T-cell (primary cell): ENCODE results near the gene LDLRAD2. TPM values are rescaled to one million over a fixed set of nuclear protein-coding genes. Genes with fewer than 3 reads are reported as not detected.

Experiments
- ATAC-seq, 4 experiments: fragments of 200-7000 bp in 3 of 4; fragments of 150-1000 bp in 1 of 4; cut with Tn5 transposase; replicated peaks in 1 of 4; 1 replicate in 3 of 4; 2 replicates in 1 of 4; pipeline ENCODE4 v1.10.0; 2021; ENCODE audit warnings: moderate library complexity in 3 of 4, mild to moderate bottlenecking in 2 of 4, moderate number of reproducible peaks in 1 of 4
- CTCF ChIA-PET, 2 donors: fragments of 300-600 bp; sonication (Branson Sonifier 250); formaldehyde crosslinking; loops; one replicate each; lab custom pipeline; 2022; ENCODE audit warnings: antibody characterized with exemption in 2 of 2; lab: Charles Lee
- POLR2A ChIA-PET, 2 donors: fragments of 300-600 bp; sonication (Branson Sonifier 250); formaldehyde crosslinking; loops; one replicate each; lab custom pipeline; 2022; ENCODE audit warnings: antibody characterized with exemption in 2 of 2; lab: Charles Lee
- DNase-seq, 35 experiments: peaks; one replicate each; pipeline versions ENCODE4 v3.0.0 to v3.0.0-alpha.2; 2013 to 2023
- H3K27ac ChIP-seq: one replicate; pipeline ENCODE4 v1.5.1; 2013; ENCODE audit warnings: low read length
- H3K27me3 ChIP-seq, 2 experiments: replicated peaks in 1 of 2; 1 replicate in 1 of 2; 2 replicates in 1 of 2; pipeline versions ENCODE4 v1.6.1 to v1.7.0; 2013; ENCODE audit warnings: low read length in 1 of 2, mixed read lengths in 1 of 2; ENCODE audit not compliant: control insufficient read depth in 2 of 2, insufficient read depth in 2 of 2; ENCODE audit errors: extremely low read depth in 1 of 2
- H3K36me3 ChIP-seq, 2 donors: 1 replicate in 1 of 2; 2 replicates in 1 of 2; pipeline versions ENCODE4 v1.6.1 to v1.7.0; 2013; ENCODE audit warnings: low read length in 1 of 2; ENCODE audit not compliant: control insufficient read depth in 2 of 2, insufficient read depth in 1 of 2; ENCODE audit errors: extremely low read depth in 1 of 2
- H3K4me1 ChIP-seq, 2 experiments: 1 replicate in 1 of 2; 2 replicates in 1 of 2; pipeline versions ENCODE4 v1.6.1 to v1.7.0; 2013; ENCODE audit warnings: low read length in 2 of 2, mixed read lengths in 1 of 2; ENCODE audit not compliant: insufficient read depth in 2 of 2, control insufficient read depth in 1 of 2; ENCODE audit errors: extremely low read depth in 1 of 2
- H3K4me3 ChIP-seq, 2 donors: 1 replicate in 1 of 2; 2 replicates in 1 of 2; pipeline versions ENCODE4 v1.5.1 to v1.7.0; 2013; ENCODE audit warnings: mild to moderate bottlenecking in 2 of 2, low read length in 1 of 2, moderate library complexity in 1 of 2; ENCODE audit not compliant: control insufficient read depth in 1 of 2; ENCODE audit errors: extremely low read depth in 1 of 2
- H3K9me3 ChIP-seq: 2 replicates; pipeline ENCODE4 v1.7.0; 2013
- H3K27ac Mint-ChIP-seq, 2 donors: one replicate each; pipeline ENCODE4 v1.8.0; 2020 to 2021; ENCODE audit warnings: mild to moderate bottlenecking in 2 of 2, mixed read lengths in 2 of 2
- H3K27me3 Mint-ChIP-seq, 2 donors: one replicate each; pipeline ENCODE4 v1.8.0; 2021 to 2022; ENCODE audit warnings: mixed read lengths in 2 of 2
- H3K36me3 Mint-ChIP-seq: one replicate; pipeline ENCODE4 v1.8.0; 2021; ENCODE audit warnings: mixed read lengths
- H3K4me1 Mint-ChIP-seq, 3 donors: one replicate each; pipeline ENCODE4 v1.8.0; 2020 to 2022; ENCODE audit warnings: mixed read lengths in 3 of 3, mild to moderate bottlenecking in 1 of 3
- H3K4me3 Mint-ChIP-seq, 3 donors: one replicate each; pipeline ENCODE4 v1.8.0; 2020 to 2022; ENCODE audit warnings: mild to moderate bottlenecking in 3 of 3, mixed read lengths in 3 of 3, moderate library complexity in 3 of 3
- H3K9me3 Mint-ChIP-seq, 3 donors: one replicate each; pipeline ENCODE4 v1.8.0; 2020 to 2022; ENCODE audit warnings: mixed read lengths in 3 of 3
- WGBS: methylation state at CpG from one replicate; pipeline ENCODE4 v1.1.5; 2013; ENCODE audit warnings: missing lambda C conversion rate; ENCODE audit not compliant: insufficient coverage; 5-methylcytosine and 5-hydroxymethylcytosine counted together
- total RNA-seq, 35 experiments: library from RNA in 6 of 35; stranded (reverse) in 6 of 35; fragments of 120-200 nt in 1 of 35; gene quantifications; one replicate each; pipeline versions ENCODE4 v1.2.1 to v1.2.4 and lab custom pipeline; 2013 to 2026

The LDLRAD2 gene
- total RNA-seq, 5 donors from 2014 or later (not counting 1 experiment from before 2014, with no cell fraction given) = 0.07 to 0.13 TPM; not detected in 3

DNA sequence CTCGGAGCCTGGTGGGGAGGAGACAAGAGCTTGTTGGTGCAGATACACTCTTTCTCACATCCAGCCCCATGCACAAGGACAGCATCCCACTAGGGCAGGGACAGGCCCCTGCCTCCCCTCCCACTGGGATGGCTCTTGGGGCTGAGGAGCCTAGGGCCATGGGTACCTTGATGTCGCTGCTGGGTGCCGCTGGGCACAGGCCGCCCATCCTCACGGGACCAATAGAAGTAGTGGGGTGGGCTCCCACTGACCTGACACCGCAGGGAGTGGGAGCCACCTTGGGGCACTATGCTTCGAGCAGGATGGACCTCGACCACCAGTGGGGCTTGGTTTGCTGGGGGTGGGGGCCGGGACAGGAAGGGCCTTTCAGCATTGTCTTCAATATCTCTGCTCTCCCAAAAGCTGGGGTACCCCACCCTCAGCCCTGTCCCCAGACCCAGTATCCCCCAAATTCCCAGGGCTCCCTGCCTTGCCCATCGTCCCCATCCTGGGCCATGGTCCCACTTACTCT, 47.7 kb downstream of the LDLRAD2 start:
- peaks cover 0 to 4% of the 10 kb centered on the region in 2 experiments for H3K27me3 ChIP-seq
- DNase-seq = no peak
- Mint-ChIP-seq H3K27me3 (no peaks in the 10 kb centered on the region), H3K27ac (no peak overlapping the region), H3K4me1 (no peaks in the 10 kb centered on the region), H3K36me3 (no peaks in the 10 kb centered on the region), H3K9me3 (no peaks in the 10 kb centered on the region), H3K4me3 (no peak overlapping the region)
- ChIA-PET POLR2A (no interaction called here), CTCF (no interaction called here)
- H3K4me3 ChIP-seq = no peak overlapping the region
- 96% methylated on average over 4 of the region's 10 CpGs for WGBS
- no peak overlapping the region for H3K27ac ChIP-seq
- no peaks in the 10 kb centered on the region for H3K9me3 ChIP-seq
- H3K4me1 ChIP-seq = no peaks in the 10 kb centered on the region
- ATAC-seq = no peak
- peaks cover 0 to 8% of the 10 kb centered on the region in 2 donors for H3K36me3 ChIP-seq

DNA sequence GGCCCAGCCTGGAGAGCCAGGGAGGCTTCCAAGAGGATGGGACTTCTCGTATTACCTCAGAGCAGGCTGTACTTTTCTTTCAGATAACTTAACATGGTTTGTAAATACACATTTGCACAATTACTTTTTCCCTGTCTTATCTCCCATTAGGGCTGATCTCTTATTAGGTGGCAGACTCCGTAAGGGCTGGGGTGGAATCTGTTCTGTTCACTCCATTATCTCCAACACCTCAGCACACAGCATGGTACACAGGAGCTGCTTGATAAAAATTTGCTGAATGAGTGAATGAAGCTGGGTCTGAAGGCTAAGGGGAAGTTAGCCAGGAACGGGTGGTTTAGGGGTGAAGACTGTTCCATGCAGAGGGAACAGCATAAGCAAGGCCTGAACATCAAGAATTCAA, 48.9 kb downstream of the LDLRAD2 start:
- no peaks in the 10 kb centered on the region for H3K27me3 Mint-ChIP-seq
- H3K9me3 ChIP-seq = no peaks in the 10 kb centered on the region
- H3K9me3 Mint-ChIP-seq = no peaks in the 10 kb centered on the region
- no peaks in the 10 kb centered on the region for H3K36me3 Mint-ChIP-seq
- POLR2A ChIA-PET = no interaction called here
- no peak overlapping the region for H3K4me3 Mint-ChIP-seq
- no peaks in the 10 kb centered on the region for H3K4me1 Mint-ChIP-seq
- CTCF ChIA-PET = no interaction called here
- ATAC-seq (no peak), DNase-seq (no peak)
- WGBS = 77% methylated on average over 1 of the region's 3 CpGs
- H3K27ac Mint-ChIP-seq = no peak overlapping the region
- H3K27ac ChIP-seq = no peak overlapping the region
- peaks cover 0 to 4% of the 10 kb centered on the region in 2 experiments for H3K27me3 ChIP-seq
- no peak overlapping the region for H3K4me3 ChIP-seq
- peaks cover 0 to 8% of the 10 kb centered on the region in 2 donors for H3K36me3 ChIP-seq
- H3K4me1 ChIP-seq = no peaks in the 10 kb centered on the region

DNA sequence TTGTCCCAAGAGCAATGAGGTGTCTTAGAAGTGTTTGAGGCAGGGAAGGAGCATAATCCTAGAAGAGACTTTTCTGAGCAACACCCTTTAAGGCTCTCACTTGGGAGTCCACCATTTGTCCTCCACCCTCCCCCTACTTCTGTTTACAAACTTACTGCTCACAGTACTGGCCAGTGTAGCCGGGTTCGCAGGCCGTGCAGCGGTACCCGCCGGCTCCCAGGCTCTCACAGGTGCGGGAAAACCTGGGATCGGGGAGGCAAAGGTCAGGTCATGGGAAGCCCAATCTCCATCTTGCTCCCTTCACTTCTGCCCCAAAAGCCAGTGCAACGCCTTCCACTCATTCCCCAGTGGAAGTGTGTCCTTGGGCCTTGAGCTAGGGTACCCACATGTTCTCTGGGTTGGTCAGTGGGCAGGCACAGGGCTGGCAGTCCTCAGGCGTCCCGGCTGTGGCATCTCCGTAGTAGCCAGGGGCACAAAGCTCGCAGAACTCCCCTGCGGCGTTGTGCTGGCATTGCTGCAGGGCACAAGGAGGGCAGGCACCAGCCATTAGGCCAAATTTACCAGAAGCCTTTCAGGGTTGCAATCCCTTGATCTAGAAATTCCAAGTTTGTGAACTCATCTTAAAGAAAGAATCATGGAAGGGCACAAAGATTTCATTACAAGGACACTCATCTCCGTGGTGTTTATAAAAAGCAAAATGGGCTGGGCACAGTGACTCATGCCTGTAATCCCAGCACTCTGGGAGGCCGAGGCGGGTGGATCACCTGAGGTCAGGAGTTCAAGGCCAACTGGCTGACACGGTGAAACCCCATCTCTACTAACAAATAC, 49.8 kb downstream of the LDLRAD2 start:
- WGBS = 90% methylated on average over 15 of the region's 19 CpGs
- Histone ChIP-seq H3K4me1 (no peaks in the 10 kb centered on the region), H3K27ac (no peak overlapping the region), H3K4me3 (no peak overlapping the region), H3K9me3 (no peaks in the 10 kb centered on the region), H3K27me3 (peaks cover 0 to 4% of the 10 kb centered on the region in 2 experiments), H3K36me3 (peaks cover 0 to 7% of the 10 kb centered on the region in 2 donors)
- no peak overlapping the region for H3K27ac Mint-ChIP-seq
- no peaks in the 10 kb centered on the region for H3K27me3 Mint-ChIP-seq
- H3K36me3 Mint-ChIP-seq = no peaks in the 10 kb centered on the region
- DNase-seq = no peak
- ChIA-PET CTCF (no interaction called here), POLR2A (no interaction called here)
- no peak for ATAC-seq
- no peaks in the 10 kb centered on the region for H3K9me3 Mint-ChIP-seq
- H3K4me3 Mint-ChIP-seq = no peak overlapping the region
- H3K4me1 Mint-ChIP-seq = no peaks in the 10 kb centered on the region

DNA sequence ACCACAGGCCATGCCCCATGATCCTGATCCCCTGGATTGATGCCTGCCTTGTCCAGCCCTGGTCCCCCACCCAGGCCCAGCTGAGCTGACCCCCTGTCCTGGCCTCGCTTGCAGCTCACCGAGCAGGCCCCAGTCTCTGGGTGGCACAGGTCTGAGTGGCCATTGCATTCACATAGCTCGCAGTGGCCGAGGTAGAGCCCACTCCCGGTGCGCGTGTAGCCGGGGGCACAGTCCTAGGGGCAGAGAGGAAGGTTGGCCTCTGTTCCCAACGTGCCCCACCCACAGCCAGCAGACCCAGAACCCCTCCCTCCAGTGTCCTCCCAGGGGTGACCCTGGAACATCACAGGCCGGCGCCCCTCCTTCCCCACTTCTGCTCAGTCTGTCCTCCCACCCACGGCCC, 51.9 kb downstream of the LDLRAD2 start:
- no peaks in the 10 kb centered on the region for H3K9me3 ChIP-seq
- no peak overlapping the region for H3K4me3 ChIP-seq
- ChIA-PET POLR2A (no interaction called here), CTCF (interaction anchor here in 1 of 2 donors (0.5 kb wide), 1 partner anchor 82 kb away, joined by 9 read pairs; no protein-coding TSS in a partner anchor)
- Mint-ChIP-seq H3K4me1 (no peaks in the 10 kb centered on the region), H3K27me3 (peaks cover 0 to 1% of the 10 kb centered on the region in 2 donors), H3K9me3 (no peaks in the 10 kb centered on the region), H3K4me3 (no peak overlapping the region), H3K27ac (no peak overlapping the region), H3K36me3 (no peaks in the 10 kb centered on the region)
- 92% methylated on average over 11 of the region's 12 CpGs for whole genome bisulfite sequencing
- H3K27me3 ChIP-seq = peaks cover 0 to 4% of the 10 kb centered on the region in 2 experiments
- ATAC-seq (no peak), DNase-seq (no peak)
- H3K27ac ChIP-seq = no peak overlapping the region
- H3K36me3 ChIP-seq = peaks cover 0 to 5% of the 10 kb centered on the region in 2 donors
- H3K4me1 ChIP-seq = no peaks in the 10 kb centered on the region

DNA sequence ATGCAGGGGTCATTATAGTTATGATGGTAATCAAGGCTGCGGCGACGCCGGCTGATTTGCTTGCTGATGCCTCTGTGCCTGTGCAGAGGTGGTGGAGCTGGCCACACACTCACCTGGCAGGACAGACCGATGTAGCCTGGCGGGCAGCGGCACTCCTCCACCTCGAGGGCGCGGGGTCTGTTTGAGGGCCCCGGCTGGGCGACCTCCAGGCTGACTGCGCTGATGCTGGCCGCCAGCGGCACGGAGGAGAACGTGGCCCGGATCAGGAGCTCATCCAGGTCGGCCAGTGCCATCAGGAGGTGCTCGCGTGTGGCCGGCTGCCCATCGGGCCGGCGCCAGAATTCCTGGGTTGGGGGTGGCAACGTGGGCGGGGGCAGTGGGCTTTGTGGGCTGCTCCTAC, 52.7 kb downstream of the LDLRAD2 start:
- POLR2A ChIA-PET = no interaction called here
- Histone ChIP-seq H3K36me3 (peaks cover 0 to 3% of the 10 kb centered on the region in 2 donors), H3K9me3 (no peaks in the 10 kb centered on the region), H3K4me3 (no peak overlapping the region), H3K27ac (no peak overlapping the region), H3K4me1 (no peaks in the 10 kb centered on the region), H3K27me3 (peaks cover 0 to 3% of the 10 kb centered on the region in 2 experiments)
- Mint-ChIP-seq H3K27ac (no peak overlapping the region), H3K36me3 (no peaks in the 10 kb centered on the region), H3K27me3 (peaks cover 0 to 1% of the 10 kb centered on the region in 2 donors), H3K9me3 (no peaks in the 10 kb centered on the region), H3K4me1 (no peaks in the 10 kb centered on the region), H3K4me3 (no peak overlapping the region)
- ATAC-seq = no peak
- 92% methylated on average over 19 of the region's 27 CpGs for WGBS
- CTCF ChIA-PET = no interaction called here
- DNase-seq = no peak

DNA sequence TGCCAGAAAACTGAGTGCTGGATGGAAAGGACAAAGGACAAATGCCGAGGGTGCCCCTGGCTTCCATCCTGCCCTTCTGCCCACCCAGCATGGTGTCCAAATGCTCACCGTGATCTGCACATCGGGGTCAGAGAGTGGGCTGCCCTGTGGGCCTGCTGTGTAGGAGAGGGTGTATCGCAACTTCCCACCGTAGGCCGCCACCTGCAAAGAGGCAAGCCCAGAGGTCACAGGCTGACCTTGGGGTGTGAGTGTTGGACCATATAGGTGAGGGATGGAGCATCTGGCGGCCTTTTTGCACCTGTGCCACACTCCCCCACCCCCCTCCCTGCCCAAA, 53.5 kb downstream of the LDLRAD2 start:
- Histone ChIP-seq H3K27me3 (peaks cover 0 to 4% of the 10 kb centered on the region in 2 experiments), H3K4me1 (no peaks in the 10 kb centered on the region), H3K36me3 (no peaks in the 10 kb centered on the region), H3K27ac (no peak overlapping the region), H3K9me3 (no peaks in the 10 kb centered on the region), H3K4me3 (no peak overlapping the region)
- no peak for DNase-seq
- ChIA-PET CTCF (no interaction called here), POLR2A (no interaction called here)
- no peak for ATAC-seq
- no peaks in the 10 kb centered on the region for H3K36me3 Mint-ChIP-seq
- no peaks in the 10 kb centered on the region for H3K4me1 Mint-ChIP-seq
- no peak overlapping the region for H3K27ac Mint-ChIP-seq
- H3K4me3 Mint-ChIP-seq = no peak overlapping the region
- H3K9me3 Mint-ChIP-seq = no peaks in the 10 kb centered on the region
- 96% methylated on average over 3 of the region's 7 CpGs for WGBS
- H3K27me3 Mint-ChIP-seq = peaks cover 0 to 1% of the 10 kb centered on the region in 2 donors
